Activated effector memory CD4-positive, alpha-beta T cell treated with Interleukin-2 at 50 U/mL for 16 hours (primary cell): ENCODE measurements around the gene CDC42BPG.
A peak's percentile ranks its signal among the peaks of the same experiment; 100 is the strongest.

Experiments used
- DNase-seq: peaks from one replicate; pipeline ENCODE4 v3.0.0-alpha.2; 2020

CDC42BPG gene

GRCh38 chr11:64879244-64879900 is 34.9 kb upstream of the CDC42BPG start:
- no peak for DNase-seq

GRCh38 chr11:64878494-64879243 is 34.2 kb upstream of the CDC42BPG start, which contains the start of gene EHD1:
EHD1 (minus strand) TSS chr11:64878621; CDS start chr11:64878464, 157 bp downstream.
- DNase-seq, result peak; percentile 100

GRCh38 chr11:64878223-64878493 is 33.7 kb upstream of the CDC42BPG start:
- no peak for DNase-seq

GRCh38 chr11:64877390-64878222 is 33.2 kb upstream of the CDC42BPG start:
- no peak for DNase-seq

- DNase-seq, result no peak
These were observed 32.4 kb upstream of the CDC42BPG start for GRCh38 chr11:64876835-64877341.

GRCh38 chr11:64876229-64876750 is 31.8 kb upstream of the CDC42BPG start:
- DNase-seq, result no peak

- no peak for DNase-seq
These were observed 31.1 kb upstream of the CDC42BPG start for GRCh38 chr11:64875369-64876228.

GRCh38 chr11:64874308-64875240 is 30.1 kb upstream of the CDC42BPG start:
- no peak for DNase-seq

GRCh38 chr11:64872790-64873488 is 28.5 kb upstream of the CDC42BPG start:
- DNase-seq, result no peak

GRCh38 chr11:64871492-64871891 is 27.0 kb upstream of the CDC42BPG start:
- DNase-seq, result no peak

- no peak for DNase-seq
These were observed 26.5 kb upstream of the CDC42BPG start for GRCh38 chr11:64870893-64871466.

GRCh38 chr11:64870176-64870892 is 25.9 kb upstream of the CDC42BPG start:
- DNase-seq, result no peak

GRCh38 chr11:64869571-64870175 is 25.2 kb upstream of the CDC42BPG start:
- no peak for DNase-seq

- no peak for DNase-seq
These were observed 24.6 kb upstream of the CDC42BPG start for GRCh38 chr11:64868904-64869570.

GRCh38 chr11:64867748-64868462 is 23.5 kb upstream of the CDC42BPG start:
- DNase-seq, result no peak

- no peak for DNase-seq
These were observed 21.7 kb upstream of the CDC42BPG start for GRCh38 chr11:64866173-64866491.

- no peak for DNase-seq
These were observed 21.1 kb upstream of the CDC42BPG start for GRCh38 chr11:64865286-64866172.
